Measurements from ENCODE around the gene A2M. TPM values are rescaled to one million over a fixed set of nuclear protein-coding genes. Genes with fewer than 3 reads are reported as not detected.

A2M gene
- total and polyA plus RNA-seq, 9 of the 15 experiments (the other 6 are each of a cell fraction or from before 2014, with no cell fraction given): 0.08 to 2.3 TPM; not detected in 7

GRCh38 chr12:9076733-9077132, 39.0 kb downstream of the A2M start:
- no peak for TF ChIP-seq ZNF197 (CRISPR knock-in tag; IDR thresholded peaks at IDR 0.05; ENCODE audit: low read depth)
- TF ChIP-seq, protein P1, sequence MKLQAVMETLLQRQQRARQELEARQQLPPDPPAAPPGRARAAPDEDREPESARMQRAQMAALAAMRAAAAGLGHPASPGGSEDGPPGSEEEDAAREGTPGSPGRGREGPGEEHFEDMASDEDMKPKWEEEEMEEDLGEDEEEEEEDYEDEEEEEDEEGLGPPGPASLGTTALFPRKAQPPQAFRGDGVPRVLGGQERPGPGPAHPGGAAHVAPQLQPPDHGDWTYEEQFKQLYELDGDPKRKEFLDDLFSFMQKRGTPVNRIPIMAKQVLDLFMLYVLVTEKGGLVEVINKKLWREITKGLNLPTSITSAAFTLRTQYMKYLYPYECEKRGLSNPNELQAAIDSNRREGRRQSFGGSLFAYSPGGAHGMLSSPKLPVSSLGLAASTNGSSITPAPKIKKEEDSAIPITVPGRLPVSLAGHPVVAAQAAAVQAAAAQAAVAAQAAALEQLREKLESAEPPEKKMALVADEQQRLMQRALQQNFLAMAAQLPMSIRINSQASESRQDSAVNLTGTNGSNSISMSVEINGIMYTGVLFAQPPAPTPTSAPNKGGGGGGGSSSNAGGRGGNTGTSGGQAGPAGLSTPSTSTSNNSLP (IDR thresholded peaks at IDR 0.05; ENCODE audit: borderline replicate concordance, low read depth, low read length): no peak
- no peak for TF ChIP-seq ZNF655 (CRISPR knock-in tag; IDR thresholded peaks at IDR 0.05)
- no peak overlapping the region for H2AFZ ChIP-seq (ENCODE audit: low read depth, low read length)
- H3K4me2 ChIP-seq (ENCODE audit: insufficient read depth, low read length): no peak overlapping the region
- no peaks in the 10 kb centered on the region for H3K79me2 ChIP-seq (ENCODE audit: control insufficient read depth, insufficient read depth, low read length)
- no peaks in the 10 kb centered on the region for H3K9me3 ChIP-seq (replicated peaks; ENCODE audit: control insufficient read depth, insufficient read depth, low read depth, low read length)
- ChIA-PET CTCF (ENCODE audit: low intra/inter-chr PET ratio) (no interaction called here), POLR2A (interaction anchor here (0.6 kb wide), 1 partner anchor 422 kb away, joined by 3 read pairs; no protein-coding TSS in a partner anchor)
- H3K9ac ChIP-seq (ENCODE audit: insufficient read depth in 1 of 2, low read depth in 2 of 2, low read length in 2 of 2): no peak overlapping the region
- DNase-seq (ENCODE audit: extremely low read depth in 1 of 4, low spot score in 3 of 4) (no peak), FAIRE-seq (no peak), ATAC-seq (no peak)
- no peak overlapping the region for H3K27ac ChIP-seq (ENCODE audit: extremely low read depth, low read depth, low read length)
- H3K36me3 ChIP-seq (ENCODE audit: control insufficient read depth, insufficient read depth, low read length): no peaks in the 10 kb centered on the region
- BruUV-seq (replicated peaks): no TSS peak
- H3K4me1 ChIP-seq (replicated peaks in 1 of 2; ENCODE audit: control insufficient read depth in 2 of 2, insufficient read depth in 2 of 2, low read length in 2 of 2): no peaks in the 10 kb centered on the region
- no peak overlapping the region for H3K4me3 ChIP-seq
- intact Hi-C loops (cut with micrococcal nuclease): no loop called here
- in situ Hi-C loops (cut with MboI): no loop called here
- no peaks in the 10 kb centered on the region for H4K20me1 ChIP-seq (replicated peaks; ENCODE audit: control insufficient read depth, insufficient read depth, low read length)
- H3K9me1 ChIP-seq (ENCODE audit: control insufficient read depth, insufficient read depth, low read length): no peaks in the 10 kb centered on the region
- no peaks in the 10 kb centered on the region for H3K27me3 ChIP-seq (ENCODE audit: control insufficient read depth in 2 of 2, insufficient read depth in 2 of 2, low read length in 2 of 2)
- WGBS (ENCODE audit: insufficient coverage, low coverage, missing lambda C conversion rate): 0% methylated on average over 3 of the region's 4 CpGs

Measured in K562 (cell line).